WTC11 (cell line): Measurements from ENCODE around the gene VARS2.

ENCODE experiments used
- CTCF ChIP-seq: fragments of 200-600 bp; IDR thresholded peaks from 2 replicates; pipeline ENCODE4 v1.8.0; 2022; ENCODE audit warnings: antibody characterized with exemption
- E2F1 ChIP-seq: sonication (generic); formaldehyde crosslinking; IDR thresholded peaks from 2 replicates; pipeline ENCODE4 v1.8.0; 2022; ENCODE audit warnings: mild to moderate bottlenecking, missing genetic modification reagents
- EMX1 ChIP-seq: fragments of 250-450 bp; sonication (Bioruptor Pico); IDR thresholded peaks from 2 replicates; pipeline ENCODE4 v1.8.0; 2021; ENCODE audit warnings: mild to moderate bottlenecking
- FOXJ3 ChIP-seq: sonication (generic); formaldehyde crosslinking; IDR thresholded peaks from 2 replicates; pipeline ENCODE4 v1.9.0; 2021; ENCODE audit warnings: missing genetic modification reagents, mild to moderate bottlenecking, borderline replicate concordance
- GTF2I ChIP-seq: fragments of 250-450 bp; sonication (Bioruptor Pico); conservative IDR thresholded peaks from 2 replicates; pipeline ENCODE4 v1.4.0; 2021; ENCODE audit warnings: mild to moderate bottlenecking
- MAX ChIP-seq: sonication (generic); formaldehyde crosslinking; IDR thresholded peaks from 2 replicates; pipeline ENCODE4 v1.8.0; 2022; ENCODE audit warnings: mild to moderate bottlenecking, missing genetic modification reagents

DNA sequence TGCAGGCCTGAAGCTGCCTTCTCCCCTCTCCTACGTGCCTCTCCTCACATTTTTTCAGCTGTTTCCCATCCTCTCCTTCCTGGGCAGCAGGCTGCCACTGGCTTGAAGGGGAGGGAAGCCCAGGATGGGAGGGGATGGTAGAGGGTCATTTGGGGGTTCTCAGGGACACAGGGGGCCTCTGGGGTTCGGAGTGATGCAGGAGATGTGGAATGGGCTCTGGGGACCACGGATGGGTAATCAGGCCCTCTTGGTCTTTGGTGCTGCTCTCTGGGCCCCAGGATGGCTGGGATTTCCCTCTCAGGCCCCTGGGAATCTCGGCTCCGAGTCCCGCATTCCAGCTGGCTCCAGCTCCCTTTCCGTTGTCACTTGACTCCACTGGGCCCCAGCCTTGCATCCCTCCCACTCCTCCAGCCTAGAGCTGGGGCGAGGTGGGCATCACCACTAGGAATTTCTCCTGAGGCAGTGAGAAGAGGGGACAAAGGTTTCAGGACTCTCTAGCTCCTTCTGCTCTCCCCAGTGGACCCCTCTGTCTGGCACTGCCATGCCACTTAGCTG lies 31.8 kb upstream of the VARS2 start:
- no peak for TF ChIP-seq EMX1 (CRISPR knock-in tag)
- TF ChIP-seq CTCF: no peak
- TF ChIP-seq E2F1 (CRISPR knock-in tag): no peak
- TF ChIP-seq FOXJ3 (CRISPR knock-in tag): no peak
- no peak for TF ChIP-seq GTF2I (CRISPR knock-in tag)
- no peak for TF ChIP-seq MAX (CRISPR knock-in tag)
